HepG2 (cell line): ENCODE data around the gene EHD4. TPM values are rescaled to one million over a fixed set of nuclear protein-coding genes. Genes with fewer than 3 reads are reported as not detected.

Source experiments
- CBX1 ChIP-seq: IDR thresholded peaks from one replicate; pipeline ENCODE4 v1.6.1; 2016; ENCODE audit warnings: antibody characterized with exemption, low read depth
- CREB1 ChIP-seq, 2 experiments: fragments of 450-650 bp in 1 of 2; IDR thresholded peaks; 2 replicates each; pipeline ENCODE4 v1.6.1; 2016 to 2017; ENCODE audit warnings: control low read depth in 1 of 2, mild to moderate bottlenecking in 1 of 2, missing compliant biosample characterization in 1 of 2, missing genetic modification characterization in 1 of 2
- JARID2 ChIP-seq: sonication (generic); formaldehyde crosslinking; IDR thresholded peaks from 2 replicates; pipeline ENCODE4 v1.8.1; 2023; ENCODE audit warnings: missing genetic modification reagents, inconsistent platforms; ENCODE audit not compliant: insufficient replicate concordance
- RFXANK ChIP-seq: IDR thresholded peaks from 2 replicates; pipeline ENCODE4 v1.6.1; 2016
- SIX4 ChIP-seq: sonication (generic); formaldehyde crosslinking; IDR thresholded peaks from 2 replicates; pipeline ENCODE4 v1.4.0; 2020; ENCODE audit warnings: missing genetic modification reagents
- U2AF1 ChIP-seq: fragments of 200-400 bp; formaldehyde crosslinking; optimal IDR thresholded peaks from 2 replicates; pipeline ENCODE3; 2017; ENCODE audit warnings: mild to moderate bottlenecking, low read depth, low read length
- ZBTB7A ChIP-seq: sonication (generic); formaldehyde crosslinking; IDR thresholded peaks from 2 replicates; pipeline ENCODE4 v1.8.0; 2022; ENCODE audit warnings: mild to moderate bottlenecking, missing genetic modification reagents
- ZFP90 ChIP-seq: sonication (generic); formaldehyde crosslinking; IDR thresholded peaks from 2 replicates; pipeline ENCODE4 v1.8.0; 2022; ENCODE audit warnings: missing genetic modification reagents, mild to moderate bottlenecking, inconsistent platforms, borderline replicate concordance
- ZNF101 ChIP-seq: sonication (generic); formaldehyde crosslinking; IDR thresholded peaks from 2 replicates; pipeline ENCODE4 v1.4.0; 2020; ENCODE audit warnings: mild to moderate bottlenecking, low read depth, missing genetic modification reagents, borderline replicate concordance
- ZNF607 ChIP-seq: sonication (generic); formaldehyde crosslinking; IDR thresholded peaks from 2 replicates; pipeline ENCODE4 v1.5.1; 2020; ENCODE audit warnings: missing genetic modification reagents, mild to moderate bottlenecking, borderline replicate concordance
- ZNF773 ChIP-seq: sonication (generic); formaldehyde crosslinking; IDR thresholded peaks from 2 replicates; pipeline ENCODE4 v1.4.0; 2020; ENCODE audit warnings: missing genetic modification reagents, borderline replicate concordance
- ZNF839 ChIP-seq: sonication (generic); formaldehyde crosslinking; IDR thresholded peaks from 2 replicates; pipeline ENCODE4 v1.4.0; 2020; ENCODE audit warnings: missing genetic modification reagents, mild to moderate bottlenecking, borderline replicate concordance
- ZNF878 ChIP-seq: sonication (generic); formaldehyde crosslinking; IDR thresholded peaks from 2 replicates; pipeline ENCODE4 v1.8.1; 2023; ENCODE audit warnings: mild to moderate bottlenecking, missing genetic modification reagents, moderate library complexity
- polyA plus RNA-seq, 8 experiments: library from polyadenylated mRNA; depleted of rRNA in 3 of 8; stranded (reverse) in 7 of 8; unstranded in 1 of 8; fragments of >200 nt; fragmentation: Illumina TruSeq in 4 of 8; extraction: Trizol in 4 of 8; gene quantifications; 2 replicates each; pipeline versions ENCODE4 v1.2.1 to v1.2.3, GENCODE V29; 2011 to 2016; ENCODE audit warnings: low read depth in 4 of 8, missing spikeins in 1 of 8, mixed read lengths in 1 of 8; ENCODE audit not compliant: insufficient read depth in 1 of 8
- total RNA-seq, 5 experiments: library from RNA; depleted of rRNA; stranded (reverse); fragments of >200 nt; fragmentation: Illumina TruSeq; extraction: Trizol; gene quantifications; 2 replicates each; pipeline ENCODE4 v1.2.3, GENCODE V29; 2016; ENCODE audit warnings: low read depth in 1 of 5
- TF ChIP-seq, protein P1 (sequence below), 2 experiments: fragments of 450-650 bp in 1 of 2; sonication (generic) in 1 of 2; formaldehyde crosslinking in 1 of 2; IDR thresholded peaks; 2 replicates each; pipeline versions ENCODE4 v1.6.1 to v1.8.0; 2016 to 2022; ENCODE audit warnings: antibody characterized with exemption in 1 of 2, mild to moderate bottlenecking in 1 of 2, missing genetic modification reagents in 1 of 2
- TF ChIP-seq, protein P2 (sequence below): sonication (generic); formaldehyde crosslinking; IDR thresholded peaks from 2 replicates; pipeline ENCODE4 v1.4.0; 2020; ENCODE audit warnings: missing genetic modification reagents

Gene EHD4
- total and polyA plus RNA-seq, 2 of the 13 experiments (the other 11 are each of a cell fraction or from before 2014, with no cell fraction given): 3.1 to 4.8 TPM

DNA sequence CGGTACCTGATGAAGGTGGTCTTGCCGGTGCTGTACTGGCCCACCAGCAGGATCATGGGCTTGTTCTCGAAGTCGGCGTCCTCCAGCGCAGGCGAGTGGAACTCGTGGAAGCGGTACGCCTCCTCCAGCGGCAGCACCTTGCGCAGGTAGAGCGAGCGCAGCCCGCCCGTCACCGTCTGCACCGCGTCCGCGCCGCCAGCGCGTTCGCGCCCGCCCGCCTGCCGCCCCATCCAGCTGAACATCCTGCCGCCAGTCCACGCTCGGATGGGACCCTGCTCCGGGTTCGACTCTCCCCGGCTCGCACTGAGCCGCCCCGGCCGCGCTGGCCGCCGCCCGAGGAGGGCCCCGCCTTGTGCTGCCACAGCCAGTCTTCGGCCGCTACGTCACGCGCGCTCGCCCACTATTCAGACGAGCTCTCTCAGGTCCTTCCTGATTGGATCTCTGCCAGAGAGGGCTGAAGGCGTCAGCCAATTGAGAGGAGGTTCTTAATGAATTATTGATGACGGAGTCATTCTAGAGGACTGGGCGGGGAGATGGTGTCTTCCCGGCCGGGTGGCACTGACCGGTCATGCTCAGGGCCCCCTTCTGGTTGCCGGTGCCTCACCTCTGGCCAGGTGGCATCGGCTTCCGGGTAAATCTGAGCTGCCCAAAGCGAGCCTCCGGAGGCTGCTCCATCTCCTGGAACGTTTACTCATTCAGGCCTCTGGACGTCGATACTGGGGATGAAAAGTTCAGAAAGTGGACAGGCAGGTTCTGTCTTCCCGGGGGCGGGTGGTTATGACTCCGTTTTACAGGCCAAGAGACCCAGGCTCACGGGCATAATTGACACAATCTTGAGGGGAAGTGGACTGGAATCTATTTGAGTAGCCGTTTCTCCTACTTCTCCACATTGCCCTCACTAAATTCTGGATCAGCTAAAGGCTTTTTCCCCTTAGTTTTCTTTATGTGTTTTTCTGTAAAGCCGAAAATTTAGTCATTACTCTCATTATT is at the start of gene EHD4 (continued):
- TF ChIP-seq, protein P1, sequence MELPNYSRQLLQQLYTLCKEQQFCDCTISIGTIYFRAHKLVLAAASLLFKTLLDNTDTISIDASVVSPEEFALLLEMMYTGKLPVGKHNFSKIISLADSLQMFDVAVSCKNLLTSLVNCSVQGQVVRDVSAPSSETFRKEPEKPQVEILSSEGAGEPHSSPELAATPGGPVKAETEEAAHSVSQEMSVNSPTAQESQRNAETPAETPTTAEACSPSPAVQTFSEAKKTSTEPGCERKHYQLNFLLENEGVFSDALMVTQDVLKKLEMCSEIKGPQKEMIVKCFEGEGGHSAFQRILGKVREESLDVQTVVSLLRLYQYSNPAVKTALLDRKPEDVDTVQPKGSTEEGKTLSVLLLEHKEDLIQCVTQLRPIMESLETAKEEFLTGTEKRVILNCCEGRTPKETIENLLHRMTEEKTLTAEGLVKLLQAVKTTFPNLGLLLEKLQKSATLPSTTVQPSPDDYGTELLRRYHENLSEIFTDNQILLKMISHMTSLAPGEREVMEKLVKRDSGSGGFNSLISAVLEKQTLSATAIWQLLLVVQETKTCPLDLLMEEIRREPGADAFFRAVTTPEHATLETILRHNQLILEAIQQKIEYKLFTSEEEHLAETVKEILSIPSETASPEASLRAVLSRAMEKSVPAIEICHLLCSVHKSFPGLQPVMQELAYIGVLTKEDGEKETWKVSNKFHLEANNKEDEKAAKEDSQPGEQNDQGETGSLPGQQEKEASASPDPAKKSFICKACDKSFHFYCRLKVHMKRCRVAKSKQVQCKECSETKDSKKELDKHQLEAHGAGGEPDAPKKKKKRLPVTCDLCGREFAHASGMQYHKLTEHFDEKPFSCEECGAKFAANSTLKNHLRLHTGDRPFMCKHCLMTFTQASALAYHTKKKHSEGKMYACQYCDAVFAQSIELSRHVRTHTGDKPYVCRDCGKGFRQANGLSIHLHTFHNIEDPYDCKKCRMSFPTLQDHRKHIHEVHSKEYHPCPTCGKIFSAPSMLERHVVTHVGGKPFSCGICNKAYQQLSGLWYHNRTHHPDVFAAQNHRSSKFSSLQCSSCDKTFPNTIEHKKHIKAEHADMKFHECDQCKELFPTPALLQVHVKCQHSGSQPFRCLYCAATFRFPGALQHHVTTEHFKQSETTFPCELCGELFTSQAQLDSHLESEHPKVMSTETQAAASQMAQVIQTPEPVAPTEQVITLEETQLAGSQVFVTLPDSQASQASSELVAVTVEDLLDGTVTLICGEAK (IDR thresholded peaks at IDR 0.05): no peak
- TF ChIP-seq, protein P1 (CRISPR knock-in tag; IDR thresholded peaks at IDR 0.05): peak; percentile 34
- TF ChIP-seq ZNF101 (CRISPR knock-in tag) (0 out of 2 replicates have a peak, but pooled peaks have one; percentile 64), ZNF878 (CRISPR knock-in tag) (no peak), U2AF1 (no peak), JARID2 (CRISPR knock-in tag) (no peak), CBX1 (no peak), ZBTB7A (CRISPR knock-in tag) (no peak), CREB1 (IDR thresholded peaks at IDR 0.05) (peak; percentile 95), CREB1 (CRISPR knock-in tag; IDR thresholded peaks at IDR 0.05) (peak; percentile 94), ZFP90 (CRISPR knock-in tag) (no peak), RFXANK (CRISPR knock-in tag) (peak; percentile 79; the same call in 1 of the 2 replicates), ZNF607 (no peak), ZNF773 (CRISPR knock-in tag) (no peak), ZNF839 (CRISPR knock-in tag) (no peak), SIX4 (CRISPR knock-in tag) (no peak)
- TF ChIP-seq, protein P2, sequence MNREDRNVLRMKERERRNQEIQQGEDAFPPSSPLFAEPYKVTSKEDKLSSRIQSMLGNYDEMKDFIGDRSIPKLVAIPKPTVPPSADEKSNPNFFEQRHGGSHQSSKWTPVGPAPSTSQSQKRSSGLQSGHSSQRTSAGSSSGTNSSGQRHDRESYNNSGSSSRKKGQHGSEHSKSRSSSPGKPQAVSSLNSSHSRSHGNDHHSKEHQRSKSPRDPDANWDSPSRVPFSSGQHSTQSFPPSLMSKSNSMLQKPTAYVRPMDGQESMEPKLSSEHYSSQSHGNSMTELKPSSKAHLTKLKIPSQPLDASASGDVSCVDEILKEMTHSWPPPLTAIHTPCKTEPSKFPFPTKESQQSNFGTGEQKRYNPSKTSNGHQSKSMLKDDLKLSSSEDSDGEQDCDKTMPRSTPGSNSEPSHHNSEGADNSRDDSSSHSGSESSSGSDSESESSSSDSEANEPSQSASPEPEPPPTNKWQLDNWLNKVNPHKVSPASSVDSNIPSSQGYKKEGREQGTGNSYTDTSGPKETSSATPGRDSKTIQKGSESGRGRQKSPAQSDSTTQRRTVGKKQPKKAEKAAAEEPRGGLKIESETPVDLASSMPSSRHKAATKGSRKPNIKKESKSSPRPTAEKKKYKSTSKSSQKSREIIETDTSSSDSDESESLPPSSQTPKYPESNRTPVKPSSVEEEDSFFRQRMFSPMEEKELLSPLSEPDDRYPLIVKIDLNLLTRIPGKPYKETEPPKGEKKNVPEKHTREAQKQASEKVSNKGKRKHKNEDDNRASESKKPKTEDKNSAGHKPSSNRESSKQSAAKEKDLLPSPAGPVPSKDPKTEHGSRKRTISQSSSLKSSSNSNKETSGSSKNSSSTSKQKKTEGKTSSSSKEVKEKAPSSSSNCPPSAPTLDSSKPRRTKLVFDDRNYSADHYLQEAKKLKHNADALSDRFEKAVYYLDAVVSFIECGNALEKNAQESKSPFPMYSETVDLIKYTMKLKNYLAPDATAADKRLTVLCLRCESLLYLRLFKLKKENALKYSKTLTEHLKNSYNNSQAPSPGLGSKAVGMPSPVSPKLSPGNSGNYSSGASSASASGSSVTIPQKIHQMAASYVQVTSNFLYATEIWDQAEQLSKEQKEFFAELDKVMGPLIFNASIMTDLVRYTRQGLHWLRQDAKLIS (CRISPR knock-in tag): no peak
